GM21447 (cell line): ENCODE measurements around the gene GLI3.

Experiments
- ATAC-seq: cut with Tn5 transposase; IDR thresholded peaks from one replicate; pipeline ENCODE4 v1.9.1; 2021; ENCODE audit not compliant: unreplicated experiment

Gene GLI3

DNA sequence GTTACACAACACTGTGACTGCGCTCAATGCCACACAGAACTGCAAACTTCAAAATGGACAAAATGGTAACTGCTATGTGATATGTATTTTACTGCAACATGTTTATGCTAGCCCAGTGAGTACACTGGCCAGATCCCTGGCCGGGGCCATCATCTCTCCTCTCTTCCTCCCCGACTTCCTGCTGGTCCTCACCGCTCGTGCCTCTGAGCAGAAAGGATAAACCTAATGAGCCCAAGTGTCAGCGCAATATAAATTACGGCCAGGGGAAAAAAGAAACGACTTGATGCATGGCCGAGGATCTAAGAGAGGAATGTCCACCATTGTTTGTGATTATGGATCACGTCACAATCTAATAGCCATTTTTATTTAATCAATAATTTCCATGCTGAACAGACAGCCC is 225.2 kb downstream of the GLI3 start:
- ATAC-seq: no peak

DNA sequence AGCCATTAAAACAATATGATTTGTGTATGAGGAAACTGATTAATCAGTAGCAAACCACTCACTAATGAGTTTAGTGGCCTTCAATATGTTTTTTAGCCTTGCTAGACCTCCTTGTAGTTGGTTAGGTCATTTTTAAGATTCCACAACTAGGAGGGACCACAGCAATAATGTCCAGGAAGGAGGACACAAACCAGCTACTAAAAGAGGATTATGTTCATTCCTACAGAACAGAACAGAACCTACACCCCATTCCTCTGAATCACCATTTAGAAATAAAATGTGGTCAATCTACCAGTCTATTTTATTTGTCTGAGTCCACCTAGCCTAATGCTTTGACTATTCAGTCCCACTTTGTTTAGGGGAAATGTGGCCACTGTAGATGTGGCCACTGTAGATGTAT is 226.3 kb downstream of the GLI3 start:
- no peak for ATAC-seq

DNA sequence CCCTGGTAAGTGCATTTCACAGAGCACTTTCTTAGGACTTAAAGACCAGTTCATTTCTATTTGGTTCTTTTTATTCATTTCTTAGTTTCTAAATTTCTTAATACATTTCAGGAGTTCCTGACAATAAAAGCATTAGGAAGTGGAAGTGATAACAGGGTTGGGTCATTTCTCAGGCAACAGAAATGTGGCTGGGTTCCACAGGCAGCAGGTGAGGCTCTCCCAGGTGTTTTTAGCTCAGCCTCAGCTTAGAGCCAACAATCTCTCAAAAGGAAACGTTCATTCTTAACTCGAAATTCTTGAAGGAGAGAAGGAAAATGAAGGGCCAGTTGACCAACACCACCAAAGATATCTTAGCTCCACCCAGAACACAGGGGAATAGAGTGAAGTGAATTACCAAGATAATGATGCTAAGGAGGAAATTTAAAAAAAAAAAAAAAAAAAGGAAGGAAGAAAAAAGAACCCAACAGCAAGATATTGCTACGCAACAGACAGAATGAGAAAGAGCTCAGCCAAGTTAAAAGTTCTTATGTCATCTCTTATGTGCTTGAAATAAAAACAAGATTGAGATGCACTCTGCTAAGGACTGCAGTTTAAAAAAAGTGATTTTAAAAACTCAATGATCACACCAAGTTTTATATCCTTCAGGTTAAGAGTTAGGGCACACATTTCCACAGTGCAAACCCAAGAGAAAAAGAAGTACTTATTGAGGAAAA is 230.1 kb downstream of the GLI3 start:
- no peak for ATAC-seq

DNA sequence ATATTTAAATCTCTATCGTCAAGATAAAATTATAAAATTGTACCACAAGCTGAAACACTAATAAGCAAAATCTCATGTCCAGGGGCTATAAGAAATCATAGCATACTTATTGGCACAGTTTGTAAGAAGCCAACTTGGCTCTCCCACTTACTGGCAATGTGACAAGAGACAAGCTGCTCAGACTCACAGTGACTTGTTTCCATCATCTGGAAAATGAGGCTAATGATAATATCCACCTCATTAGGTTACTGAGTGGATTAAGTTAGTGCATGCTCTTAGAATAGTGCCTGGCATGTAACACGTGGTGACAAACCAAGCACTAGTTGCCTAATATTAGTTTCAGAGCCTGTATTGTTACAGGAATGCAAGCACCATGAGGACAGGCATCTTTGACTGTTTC is 234.4 kb downstream of the GLI3 start:
- no peak for ATAC-seq

DNA sequence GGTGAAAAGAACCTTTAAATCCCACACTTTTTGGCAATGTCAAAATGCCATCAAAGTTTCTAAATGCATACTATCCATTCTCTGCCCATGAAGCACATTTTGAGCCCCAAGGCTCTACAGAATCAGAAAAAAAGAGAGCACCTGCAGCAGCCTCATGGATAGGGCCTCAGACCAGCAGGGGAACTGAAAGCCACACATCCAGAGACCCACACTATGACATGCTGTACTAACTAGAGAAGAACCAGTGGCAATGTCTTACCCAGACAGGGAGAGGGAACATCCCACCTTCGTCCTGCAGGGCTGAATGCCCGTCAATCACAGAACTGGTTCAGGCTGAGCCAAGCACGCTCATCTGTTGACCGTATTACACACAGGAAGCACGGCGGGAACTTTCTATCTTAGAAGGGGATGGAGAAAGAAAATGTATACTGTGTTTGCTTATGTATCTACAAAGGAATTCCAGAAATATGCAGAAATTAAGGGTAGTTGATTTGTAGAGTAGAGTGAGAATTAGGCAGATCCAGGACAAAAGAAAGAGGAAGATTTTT is 237.2 kb downstream of the GLI3 start:
- ATAC-seq: no peak

DNA sequence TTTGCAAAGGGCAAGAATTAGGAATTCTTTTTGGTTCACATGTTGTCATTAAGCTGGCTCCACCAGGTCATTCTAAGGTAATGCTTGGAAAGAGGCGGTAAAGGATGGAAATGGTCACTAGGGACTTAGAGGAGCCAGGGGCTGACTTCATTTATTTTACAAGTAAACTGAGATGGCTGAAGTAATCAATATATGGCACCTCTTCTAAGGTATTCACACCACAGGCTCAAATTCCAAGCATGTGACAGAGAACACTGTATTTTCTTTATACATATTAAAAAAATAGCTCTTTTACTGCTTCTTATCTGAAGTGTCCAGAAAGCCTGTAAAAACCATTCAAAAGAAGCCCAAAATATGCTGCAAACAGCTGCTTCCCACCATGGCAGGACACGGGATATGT is 239.0 kb downstream of the GLI3 start:
- ATAC-seq: no peak

DNA sequence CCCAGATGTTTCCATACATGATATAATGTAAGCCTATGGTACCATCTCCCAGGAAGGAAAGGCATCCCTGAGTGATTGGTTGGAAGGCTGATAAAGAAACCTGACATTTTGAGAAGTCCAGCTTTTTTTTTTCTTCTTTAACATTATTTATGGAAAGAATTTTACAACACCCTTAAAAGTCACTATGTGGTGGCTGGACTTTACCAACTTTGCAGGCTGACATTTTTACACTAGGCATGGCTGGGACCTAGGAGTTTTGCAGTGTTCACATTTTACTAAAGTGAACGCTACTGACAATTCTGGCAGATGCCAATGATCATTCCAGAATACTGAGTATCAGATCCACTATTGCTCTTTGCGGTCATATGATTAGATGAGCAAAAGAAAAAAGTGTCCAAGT is 239.9 kb downstream of the GLI3 start:
- no peak for ATAC-seq

DNA sequence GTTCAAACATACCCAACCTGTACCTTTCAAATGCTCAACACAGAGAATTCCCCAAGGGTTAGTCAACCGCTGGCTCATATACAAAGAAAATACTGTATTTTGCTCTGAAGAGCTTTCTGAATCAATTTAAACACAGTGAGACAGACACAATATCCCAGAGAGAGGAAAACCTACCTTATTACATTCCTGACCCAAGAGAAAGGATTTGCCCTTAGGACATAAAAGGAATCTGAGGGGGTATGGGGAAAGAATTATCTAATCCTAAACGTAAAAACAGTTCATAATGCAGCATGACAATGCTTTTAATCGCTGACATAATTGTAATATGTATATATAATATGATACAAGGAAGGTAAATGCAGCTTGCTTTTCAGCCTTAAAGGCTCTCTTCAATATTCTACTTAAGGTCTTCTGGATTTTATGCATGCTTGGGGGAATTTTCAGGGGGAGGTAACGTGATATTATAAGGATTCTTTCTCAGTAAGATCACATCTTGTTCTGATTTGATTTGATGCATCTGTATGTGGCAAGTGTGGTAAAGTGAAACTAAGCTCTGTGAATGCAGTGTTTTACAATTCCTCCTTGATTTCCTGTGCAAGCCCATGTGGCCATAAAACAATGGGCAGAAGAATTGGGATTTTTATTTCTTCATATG is 240.5 kb downstream of the GLI3 start:
- ATAC-seq: no peak

DNA sequence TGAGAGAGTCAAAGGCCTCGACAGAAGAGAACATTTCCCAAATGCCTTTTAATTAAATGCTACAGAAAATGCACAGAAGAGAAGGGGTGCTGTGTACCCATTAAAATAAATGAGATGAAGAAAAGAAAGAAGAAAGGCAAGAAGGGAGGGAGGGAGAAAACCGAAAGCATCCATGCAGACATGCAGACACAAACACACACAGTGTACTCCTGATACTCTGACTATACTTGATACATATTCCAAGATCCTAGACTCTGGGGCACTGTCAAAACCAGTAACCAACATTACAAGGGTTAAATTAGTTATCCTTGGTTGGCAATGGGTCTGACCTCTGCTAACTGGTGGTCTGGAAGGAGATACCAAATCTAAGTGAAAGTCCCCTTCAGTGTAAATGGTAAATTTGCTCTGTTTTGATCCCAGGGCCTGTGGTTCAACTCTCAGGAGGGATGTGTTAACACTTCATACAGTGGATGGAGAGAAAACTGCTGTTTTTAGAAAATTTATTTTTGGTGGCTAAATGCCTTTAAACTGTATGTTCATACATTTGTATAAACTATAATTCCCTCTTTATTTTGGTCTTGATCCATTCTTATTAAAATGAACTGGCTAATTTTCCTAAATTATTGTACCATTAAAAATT is 241.3 kb downstream of the GLI3 start:
- ATAC-seq: no peak

DNA sequence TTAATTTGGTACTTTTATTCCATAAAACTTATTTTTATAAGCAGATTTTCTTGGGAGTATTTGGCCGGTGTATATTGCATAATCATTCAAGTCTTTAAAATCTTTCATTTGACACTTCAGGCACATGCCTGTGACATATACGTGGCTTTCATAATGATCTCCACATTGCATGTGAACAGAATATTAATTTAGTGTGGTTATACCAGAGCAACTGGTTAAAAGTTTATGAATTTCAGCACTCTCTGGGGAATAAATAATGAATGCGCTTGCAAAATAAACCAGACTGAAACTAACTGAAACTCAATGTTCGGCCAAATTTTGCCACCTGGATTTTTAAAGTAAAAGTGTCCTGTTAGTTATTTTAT is 242.3 kb downstream of the GLI3 start:
- no peak for ATAC-seq

DNA sequence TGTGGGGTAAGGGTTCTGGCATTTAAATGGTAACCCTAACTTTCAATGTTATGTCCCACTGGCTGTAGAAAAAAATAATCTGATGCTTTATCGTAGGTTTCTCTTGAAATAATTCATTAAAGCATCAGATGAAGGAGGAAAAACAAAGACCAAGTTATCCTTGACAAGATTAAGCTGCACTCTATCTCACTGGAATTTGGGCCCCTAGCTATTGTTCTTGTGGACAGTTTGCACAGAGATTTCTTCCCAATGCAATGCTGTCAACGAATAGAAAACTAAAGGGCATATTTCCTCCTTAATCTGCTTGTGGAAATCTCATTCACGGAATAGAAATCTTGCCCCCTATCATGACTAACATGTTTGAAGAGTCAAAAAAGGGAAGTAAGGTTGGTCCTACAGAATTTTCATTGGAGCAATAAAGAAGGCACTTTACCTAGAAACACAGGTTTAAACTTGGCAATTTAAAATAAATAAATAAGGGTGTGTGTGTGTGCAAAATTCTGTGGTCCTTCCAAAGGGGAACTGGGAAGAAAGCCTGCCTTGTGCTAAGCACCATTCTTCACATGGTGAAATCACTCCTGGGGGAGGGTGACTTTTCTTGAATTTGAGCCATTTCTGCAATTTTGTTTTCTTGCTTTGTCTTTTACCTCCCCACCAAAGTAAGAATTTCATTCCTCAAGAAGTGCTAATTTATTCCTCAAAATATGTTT is 242.8 kb downstream of the GLI3 start:
- ATAC-seq: no peak

DNA sequence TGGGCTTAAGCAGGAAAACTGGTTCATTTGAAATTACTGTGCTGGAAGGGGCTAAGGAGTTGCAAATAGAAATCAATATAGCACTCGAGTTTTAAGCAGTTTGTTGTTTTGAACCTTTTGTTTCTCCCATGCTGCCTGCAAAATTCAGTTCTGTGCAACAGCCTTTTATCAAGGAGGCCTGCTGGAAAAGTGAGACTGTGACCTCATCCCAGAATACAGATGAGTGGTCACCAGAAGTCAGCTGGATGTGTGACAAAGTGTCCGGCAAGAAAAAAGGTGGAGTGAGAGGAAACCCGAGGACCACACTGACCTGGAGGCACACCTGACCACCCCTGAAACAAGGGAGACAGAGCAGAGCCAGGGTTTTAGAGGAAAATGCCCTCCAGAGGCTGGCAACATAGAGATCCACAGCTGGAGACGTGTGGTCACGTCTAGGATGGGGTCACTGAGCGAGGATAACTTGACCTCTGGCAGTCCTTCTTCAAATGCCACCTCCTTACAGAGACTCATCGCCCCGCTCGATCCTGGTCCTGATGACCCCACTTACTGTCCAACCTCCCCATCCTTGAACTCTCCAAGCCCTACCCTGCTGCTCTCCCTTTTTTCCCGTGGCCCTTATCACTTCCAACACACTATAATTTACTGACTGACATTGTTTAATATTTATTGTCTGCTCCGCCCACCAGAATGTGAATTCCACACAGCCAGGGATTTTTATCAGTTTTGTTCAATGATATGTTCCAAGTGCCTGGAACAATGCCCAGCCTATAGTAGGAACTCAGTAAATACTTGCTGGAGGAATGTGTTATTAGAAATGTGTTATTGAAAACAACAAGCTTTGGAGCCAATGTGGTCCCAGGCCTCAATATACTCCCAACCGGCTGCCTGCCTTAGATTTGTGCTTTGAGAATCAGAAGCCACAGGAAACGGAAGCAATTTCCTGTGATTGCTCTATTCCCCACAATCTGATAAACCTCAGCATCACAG is 243.8 kb downstream of the GLI3 start:
- ATAC-seq: no peak

DNA sequence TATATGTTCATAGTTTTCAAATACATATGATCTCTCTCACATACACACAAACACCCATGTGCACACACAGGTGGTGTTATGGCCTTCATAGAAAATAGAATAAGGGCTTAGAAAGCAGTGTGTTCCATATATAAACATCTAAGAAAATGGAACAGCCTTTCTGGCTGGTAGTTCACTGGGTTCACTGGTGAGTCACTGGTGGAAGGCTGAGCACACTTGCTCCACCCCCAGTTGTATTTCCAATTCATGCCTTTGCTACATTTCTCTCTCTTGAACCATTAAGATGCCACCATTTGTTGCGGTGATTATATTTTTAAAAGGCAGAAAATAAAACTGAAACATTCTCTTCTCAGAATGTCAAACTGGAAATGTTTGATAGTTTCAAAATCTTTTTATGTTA is 252.1 kb downstream of the GLI3 start:
- no peak for ATAC-seq

DNA sequence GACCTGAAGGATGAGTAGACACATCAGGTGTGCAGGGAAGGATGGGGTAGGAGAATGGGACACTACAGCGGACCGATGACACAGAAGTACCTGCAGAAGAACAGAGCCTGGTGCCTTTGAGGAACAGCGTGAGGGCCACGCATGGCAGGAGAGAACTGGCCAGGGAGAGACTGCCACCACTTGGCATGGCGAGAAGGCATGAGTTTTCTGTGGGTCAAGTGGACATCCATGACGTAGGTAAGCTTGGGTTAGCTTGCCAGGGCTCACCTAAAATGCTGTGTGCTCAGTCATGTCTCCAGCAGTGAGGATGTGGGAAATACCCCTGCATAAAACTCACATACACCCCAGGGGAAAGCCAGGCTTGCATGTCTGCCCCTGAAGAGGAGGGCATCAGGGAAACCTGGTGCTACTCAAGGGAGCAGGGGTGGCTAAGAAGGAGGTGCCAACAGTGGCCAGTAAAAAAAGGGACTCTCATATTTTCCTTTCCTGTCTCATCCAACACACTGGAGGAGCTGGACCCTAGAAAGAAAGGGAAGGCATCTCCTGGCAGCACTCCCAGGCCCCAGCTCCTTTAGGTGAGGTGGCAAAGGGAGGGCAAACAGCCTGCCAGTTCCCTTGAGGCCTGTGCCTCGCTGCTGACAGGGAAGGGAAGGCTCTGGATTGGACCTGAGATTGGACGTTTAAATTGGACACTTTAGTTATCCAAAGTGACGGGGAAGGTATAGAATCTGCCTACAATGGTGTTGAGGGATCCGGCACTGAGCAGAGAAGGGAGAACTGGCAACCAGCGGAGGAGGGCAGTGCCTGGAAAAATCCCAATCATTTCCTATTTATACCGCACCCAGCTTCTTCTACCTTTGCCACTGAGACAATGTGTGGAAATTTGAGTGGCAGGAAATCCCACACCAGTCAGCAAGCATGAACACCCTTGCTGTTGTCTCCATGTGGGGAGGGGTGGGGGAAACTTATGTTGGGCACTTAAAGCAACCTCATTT is 255.7 kb downstream of the GLI3 start:
- ATAC-seq: no peak

DNA sequence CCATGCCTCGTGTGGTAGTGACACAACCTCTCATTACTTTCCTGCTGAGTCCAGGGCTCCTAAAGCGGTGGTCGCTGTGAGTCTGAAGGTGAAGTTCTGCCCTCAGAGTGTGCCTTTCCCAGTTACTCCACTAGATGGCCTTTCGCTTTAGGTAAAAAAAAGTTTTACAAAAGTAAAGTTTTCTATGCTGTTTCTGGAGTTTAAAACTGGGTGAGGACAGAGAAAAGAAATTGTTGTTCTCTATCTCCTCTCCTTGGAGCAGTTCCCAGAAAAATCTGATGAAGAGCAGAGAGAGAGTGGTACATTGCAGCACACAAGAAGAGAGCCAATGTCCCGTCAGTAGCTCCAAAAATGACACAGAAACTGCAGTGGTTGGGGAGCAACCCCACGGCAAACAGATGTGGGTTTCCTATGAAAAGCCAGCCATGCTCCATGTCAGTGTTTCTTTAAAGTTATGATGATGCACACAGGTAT is 257.1 kb downstream of the GLI3 start:
- no peak for ATAC-seq

DNA sequence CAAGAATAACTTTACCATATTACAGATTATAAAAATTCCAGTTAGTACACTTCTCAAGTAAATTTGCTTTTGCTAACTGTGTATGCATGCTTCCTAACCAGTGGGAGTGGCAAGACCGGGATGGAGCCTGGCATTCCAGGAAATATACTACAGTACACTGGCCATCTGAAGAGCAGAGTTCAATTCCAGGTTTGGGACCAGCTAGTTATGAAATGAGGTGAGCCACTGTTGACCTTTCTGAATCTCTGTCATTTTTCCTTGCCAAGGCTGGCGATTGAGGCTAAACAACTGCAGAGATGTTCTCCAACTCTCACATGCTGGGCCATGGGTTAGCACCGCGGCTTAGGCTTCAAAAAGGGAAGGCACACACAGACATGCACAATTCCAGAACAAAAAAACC is 258.2 kb downstream of the GLI3 start:
- no peak for ATAC-seq

DNA sequence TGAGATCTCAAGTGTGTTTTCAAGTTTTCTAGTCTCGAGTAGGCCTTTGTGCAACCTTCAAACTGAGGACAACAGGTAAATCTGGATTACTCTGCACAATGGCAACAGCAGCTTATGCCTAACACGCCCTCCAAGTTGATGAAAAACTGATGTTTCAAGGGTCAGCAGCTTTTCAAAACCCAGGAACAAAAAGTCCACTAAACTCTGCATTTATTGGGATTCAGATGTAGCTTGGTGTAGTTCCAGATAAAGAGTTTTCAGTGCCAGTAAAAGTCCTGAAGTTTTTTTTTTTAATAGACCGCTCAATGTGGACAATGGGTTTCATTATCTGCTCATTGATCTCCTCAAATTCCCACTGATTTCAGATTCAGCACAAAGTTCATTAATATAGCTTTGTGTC is 259.3 kb downstream of the GLI3 start:
- no peak for ATAC-seq

DNA sequence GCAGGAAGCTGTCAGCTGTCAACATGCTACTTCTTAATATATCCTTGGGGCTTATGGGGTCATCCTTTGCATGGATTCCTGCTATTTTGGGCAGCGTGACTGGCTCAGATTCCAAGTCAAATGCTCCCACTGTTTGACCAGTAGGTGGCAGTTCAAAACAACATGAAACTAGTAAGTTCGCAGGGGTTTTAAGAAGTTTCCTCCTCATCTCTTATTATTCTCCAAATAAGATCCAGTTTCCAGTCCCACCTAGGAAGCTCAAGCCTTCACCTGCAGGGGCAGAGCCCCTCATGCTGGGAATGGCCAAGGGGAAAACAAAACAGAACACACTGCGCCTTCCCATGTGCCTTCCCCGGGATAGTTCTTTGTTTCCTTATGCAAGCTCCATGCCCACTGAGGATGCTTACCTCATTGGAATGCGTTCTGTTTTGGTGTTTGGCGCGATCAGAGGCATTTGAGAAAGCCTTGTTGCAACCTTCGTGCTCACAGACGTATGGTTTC is 259.8 kb downstream of the GLI3 start:
- ATAC-seq: no peak

DNA sequence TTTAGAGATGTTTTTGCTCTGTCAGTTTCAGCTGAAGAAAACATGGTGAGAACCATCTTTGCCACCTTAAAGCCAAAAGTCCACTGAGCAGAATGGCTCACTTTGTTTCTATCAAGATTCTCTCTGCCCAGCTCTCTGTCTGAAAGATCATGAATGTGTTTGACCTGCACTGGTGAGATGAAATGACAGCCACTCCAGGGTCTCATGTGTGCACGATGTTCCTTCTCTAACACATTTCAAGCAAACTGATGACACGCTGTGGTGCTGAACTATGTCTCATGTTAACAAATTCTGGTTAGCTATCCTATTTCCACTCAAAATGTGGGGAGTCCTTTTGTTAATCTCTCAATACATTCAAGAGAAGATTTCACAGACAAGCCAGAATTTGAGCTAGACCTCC is 260.6 kb downstream of the GLI3 start:
- ATAC-seq: no peak
